AML-193 (cell line): Measurements from ENCODE around the gene WDFY4.

ENCODE experiments used
- DNase-seq, 2 experiments: peaks; one replicate each; lab custom pipeline; 2025; lab: John Stamatoyannopoulos, UW

The WDFY4 gene

DNA sequence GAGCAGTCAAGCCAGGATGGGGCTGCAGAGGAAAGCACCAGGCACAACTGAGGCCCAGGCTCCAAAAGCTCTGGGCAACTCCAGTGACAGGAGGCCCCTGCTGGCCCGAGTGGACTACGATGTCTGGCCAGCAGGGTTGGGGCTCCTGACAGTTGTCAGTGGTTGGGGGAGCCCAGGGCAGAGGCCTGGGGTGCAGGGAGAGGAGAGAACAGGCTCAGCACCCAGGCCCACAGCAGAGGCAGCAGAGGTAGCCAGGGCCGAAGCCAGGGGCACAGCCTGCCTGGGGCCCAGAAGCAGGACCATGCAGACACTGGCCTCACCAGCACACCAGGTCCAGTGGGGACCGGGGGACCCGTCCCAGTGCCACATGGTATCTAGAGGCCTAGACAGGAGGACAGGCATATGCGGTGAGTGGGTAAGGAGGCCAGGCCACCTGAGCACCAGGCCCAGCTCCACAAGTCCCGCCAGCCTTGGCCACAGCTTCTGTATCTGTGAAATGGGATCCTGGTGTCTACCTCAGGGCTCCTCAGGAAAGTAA, 301.0 kb downstream of the WDFY4 start:
- no peak for DNase-seq

DNA sequence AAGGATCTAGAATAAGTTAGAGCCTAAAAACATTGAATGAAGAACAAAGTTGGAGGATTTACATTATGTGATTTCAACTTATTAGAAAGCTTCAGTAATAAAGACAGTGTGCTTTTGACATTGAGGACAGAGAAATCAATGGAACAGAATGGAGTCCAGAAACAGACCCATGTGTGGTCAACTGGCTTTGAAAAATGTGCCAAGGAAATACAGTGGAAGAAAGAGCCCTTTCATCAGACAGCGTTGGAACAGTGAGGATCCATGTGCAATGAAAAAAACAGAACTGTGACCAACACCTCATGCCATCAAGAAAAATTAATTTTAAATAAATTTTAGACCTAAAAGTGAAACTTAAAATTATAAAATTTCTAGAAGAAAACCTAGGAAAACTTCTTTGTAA, 305.6 kb downstream of the WDFY4 start:
- DNase-seq, result no peak

- no peak for DNase-seq
Observed at GRCh38 chr10:48993627-48994026, 309.0 kb downstream of the WDFY4 start.

DNA sequence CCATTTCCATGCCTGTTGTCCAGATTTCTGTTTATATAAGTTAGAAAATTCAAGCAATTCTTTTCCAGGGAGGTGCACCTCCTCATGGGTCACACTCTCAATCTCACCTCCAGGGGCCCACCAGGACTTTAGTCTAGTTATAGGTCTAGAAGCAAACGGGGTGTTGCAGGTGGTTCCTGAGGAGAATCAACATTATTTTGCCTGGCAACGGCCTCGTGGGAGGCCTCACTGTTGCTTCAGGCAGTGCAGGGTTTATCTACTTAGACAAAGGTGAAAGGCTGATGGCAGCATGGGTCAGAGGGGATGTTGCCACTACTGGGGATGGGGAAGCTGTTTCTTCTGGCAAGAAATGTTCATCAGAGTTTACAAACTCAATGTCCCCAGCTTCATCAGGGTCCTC, 311.7 kb downstream of the WDFY4 start:
- DNase-seq, result no peak

DNA sequence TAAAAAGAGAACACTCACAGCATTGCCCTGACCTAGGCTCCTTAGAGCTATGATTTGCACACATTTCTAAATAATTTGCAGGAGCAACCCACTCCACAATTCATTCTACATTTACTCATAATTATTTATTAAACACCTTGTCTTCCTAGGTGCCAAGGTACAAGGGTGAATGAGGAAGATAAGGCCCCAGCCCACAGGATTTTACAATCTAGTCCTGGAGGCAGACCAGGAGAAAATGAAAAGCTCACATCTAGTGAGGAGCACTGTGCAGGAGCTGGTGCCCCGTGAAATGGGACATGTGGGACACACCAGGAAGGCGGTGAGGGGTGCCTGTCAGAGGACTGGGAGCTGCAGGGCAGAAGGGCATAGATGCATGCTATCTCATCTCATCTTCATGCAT, 314.7 kb downstream of the WDFY4 start:
- no peak for DNase-seq

DNA sequence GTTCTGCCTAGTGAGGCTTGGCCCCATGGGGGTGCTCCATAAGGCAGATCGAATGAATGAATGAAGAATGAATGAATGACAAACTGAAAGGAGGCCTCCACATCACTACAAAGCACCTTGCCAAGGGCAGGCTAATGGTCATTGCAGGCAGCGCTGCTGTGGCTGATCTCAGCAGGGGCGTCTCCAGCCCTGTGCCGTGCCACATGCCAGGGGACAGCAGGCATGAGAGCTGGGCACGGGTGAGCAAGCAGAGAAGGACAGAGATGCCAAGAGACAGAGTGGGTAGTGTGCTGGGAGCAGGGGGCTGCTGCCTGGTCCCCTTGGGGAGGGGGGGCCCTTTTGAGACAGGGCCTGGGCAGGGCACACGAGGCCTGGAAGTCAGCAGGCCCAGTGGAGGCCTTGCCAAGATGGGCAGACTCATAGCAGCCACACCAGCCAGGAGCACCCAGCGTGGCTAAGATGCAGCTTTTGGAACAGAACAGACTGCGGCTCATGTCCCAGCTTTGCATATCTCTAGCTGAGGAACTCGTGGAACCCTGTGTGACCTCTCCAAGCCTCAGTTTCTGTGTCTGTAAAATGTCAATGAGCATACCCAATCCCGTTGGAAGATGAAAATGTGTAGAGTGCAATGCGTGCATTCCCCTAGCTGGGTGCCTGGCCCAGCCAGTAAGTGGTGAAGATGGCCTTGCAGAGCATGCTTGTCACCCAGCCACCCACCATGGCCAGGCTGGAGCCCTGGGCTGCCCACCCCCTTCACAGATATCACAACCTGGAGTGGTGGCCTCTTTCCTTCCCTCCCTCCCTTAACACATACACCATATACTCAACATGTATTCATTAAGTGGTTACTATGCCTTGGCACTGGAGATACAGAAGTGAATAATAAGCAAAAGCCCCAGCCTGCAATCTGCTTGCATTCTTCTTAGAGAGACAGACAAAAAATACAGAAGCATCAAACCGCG, 316.0 kb downstream of the WDFY4 start:
- no peak for DNase-seq

- DNase-seq, result no peak
Observed at GRCh38 chr10:49001402-49001801, 316.7 kb downstream of the WDFY4 start.

- DNase-seq, result no peak
Observed at GRCh38 chr10:49001870-49002672, 317.4 kb downstream of the WDFY4 start.

DNA sequence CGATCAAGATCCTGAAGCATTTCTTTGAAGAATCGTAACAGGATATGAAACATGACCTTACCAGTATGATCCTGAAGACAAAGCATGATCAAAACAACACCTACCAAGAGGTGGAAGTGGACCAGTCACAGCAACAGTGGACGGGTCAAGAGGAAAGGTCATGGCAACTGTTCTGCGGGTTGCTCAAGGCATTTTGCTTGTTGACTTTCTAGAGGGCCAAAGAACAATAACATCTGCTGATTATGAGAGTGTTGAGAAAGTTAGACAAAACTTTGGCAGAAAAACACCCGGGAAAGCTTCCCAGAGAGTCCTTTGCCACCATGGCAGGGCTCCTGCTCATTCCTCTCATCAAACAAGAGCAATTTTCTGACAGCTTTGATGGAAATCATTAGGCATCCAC, 320.6 kb downstream of the WDFY4 start:
- DNase-seq, result no peak

DNA sequence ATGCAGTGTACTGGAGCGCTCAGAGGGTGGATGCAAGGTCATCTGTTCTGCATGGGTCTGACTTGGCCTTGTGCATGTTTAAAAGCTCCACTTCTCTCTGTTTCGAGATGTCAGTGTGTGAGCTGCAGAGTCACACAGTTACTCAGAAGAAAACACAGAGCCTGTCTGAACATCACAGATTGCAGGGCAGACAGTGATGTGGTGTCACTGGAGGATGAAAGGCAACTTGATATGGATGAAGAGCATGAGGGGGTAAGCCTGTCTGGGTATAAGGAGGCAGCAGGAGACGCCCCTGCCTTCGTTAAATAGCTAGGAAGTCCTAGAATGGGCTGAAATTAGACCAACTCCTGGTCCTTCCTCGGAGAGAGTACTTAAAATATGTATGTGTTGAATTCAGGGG, 322.5 kb downstream of the WDFY4 start:
- no peak for DNase-seq

- DNase-seq, result no peak
Observed at GRCh38 chr10:49008091-49008490, 323.4 kb downstream of the WDFY4 start.

- no peak for DNase-seq
Observed at GRCh38 chr10:49008505-49009198, 324.0 kb downstream of the WDFY4 start.

- no peak for DNase-seq
Observed at GRCh38 chr10:49009199-49009979, 324.7 kb downstream of the WDFY4 start.

- peak in 1 of 2 experiments; percentile 3 for DNase-seq
Observed at GRCh38 chr10:49010295-49010694, 325.6 kb downstream of the WDFY4 start.

GRCh38 chr10:49010865-49011264, 326.2 kb downstream of the WDFY4 start:
- DNase-seq, result no peak

- no peak for DNase-seq
Observed at GRCh38 chr10:49011756-49012155, 327.1 kb downstream of the WDFY4 start.

GRCh38 chr10:49012603-49013002, 327.9 kb downstream of the WDFY4 start:
- DNase-seq, result no peak

- no peak for DNase-seq
Observed at GRCh38 chr10:49015700-49016099, 331.0 kb downstream of the WDFY4 start.

DNA sequence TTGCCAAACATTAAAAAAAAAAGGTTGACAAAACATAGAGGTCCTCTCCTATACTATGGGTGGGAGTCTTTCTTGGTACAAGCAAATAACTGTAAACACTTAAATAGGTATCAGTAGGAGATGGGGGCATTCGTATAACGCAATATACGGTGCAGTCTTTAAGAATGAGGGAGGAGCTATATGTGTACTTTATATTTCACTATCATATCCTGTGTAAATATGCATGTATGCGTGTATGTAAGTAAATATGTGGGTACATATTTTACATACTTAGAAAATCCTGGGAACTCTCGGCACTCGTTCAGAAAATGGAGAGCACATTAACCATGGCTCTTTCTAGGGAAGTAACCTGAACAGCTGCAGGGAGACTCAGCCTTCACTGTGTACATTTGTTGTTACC, 337.0 kb downstream of the WDFY4 start:
- DNase-seq, result no peak

DNA sequence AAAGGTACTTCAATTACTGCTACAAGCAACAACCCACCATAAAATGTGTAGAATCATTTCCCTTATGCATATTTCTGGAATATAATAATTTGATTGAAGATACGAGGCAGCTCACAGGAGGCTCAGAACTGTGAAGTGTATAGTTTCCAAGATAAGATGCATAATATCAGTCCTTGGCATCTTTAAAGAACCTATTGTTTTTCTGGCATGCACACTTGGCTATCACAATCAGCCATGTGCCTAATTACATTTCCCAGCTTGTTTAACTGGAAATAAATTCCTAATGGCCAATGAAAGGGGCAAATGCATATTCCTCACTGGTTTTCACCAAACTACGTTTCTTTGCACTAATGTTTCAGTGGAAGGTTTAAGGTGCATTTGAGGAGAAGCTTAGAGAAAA, 338.4 kb downstream of the WDFY4 start:
- no peak for DNase-seq

GRCh38 chr10:49023752-49024151, 339.1 kb downstream of the WDFY4 start:
- no peak for DNase-seq
